SU-DHL-6 (cell line): ENCODE data around the gene PDCD11.

Experiments
- EZH2phosphoT487 ChIP-seq: fragments of 200-600 bp; sonication (generic), shearing (Covaris generic); conservative IDR thresholded peaks from 2 replicates; pipeline ENCODE4 v1.6.1; 2018; ENCODE audit warnings: mild to moderate bottlenecking, antibody characterized with exemption, low read length, moderate library complexity, mixed read lengths
- TF ChIP-seq, protein P1 (sequence below): fragments of 200-600 bp; sonication (generic); IDR thresholded peaks from one replicate; pipeline ENCODE4 v1.5.1; 2017; ENCODE audit warnings: antibody characterized with exemption, mild to moderate bottlenecking, low read length, moderate library complexity; ENCODE audit not compliant: insufficient read depth, poor library complexity, severe bottlenecking

DNA sequence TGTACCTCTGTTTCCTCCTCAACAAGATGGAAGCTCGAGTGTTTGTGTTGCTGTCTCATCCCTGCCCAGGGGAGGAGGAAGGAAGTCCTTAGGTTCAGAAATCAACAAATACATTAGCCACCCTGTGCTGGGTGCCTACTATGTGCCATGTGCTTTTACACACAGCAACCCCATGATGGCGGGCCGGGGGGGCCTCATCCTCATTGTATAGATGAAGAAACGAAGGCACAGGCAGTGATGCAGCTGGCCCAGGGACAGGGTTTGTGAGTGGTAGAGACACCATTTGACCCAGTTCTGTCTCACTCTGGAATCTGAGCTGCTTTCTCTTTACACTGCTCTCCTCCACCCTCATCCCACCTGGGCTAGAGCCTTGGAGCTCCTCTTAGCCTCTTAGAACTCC is 57.6 kb downstream of the PDCD11 start:
- TF ChIP-seq, protein P1, sequence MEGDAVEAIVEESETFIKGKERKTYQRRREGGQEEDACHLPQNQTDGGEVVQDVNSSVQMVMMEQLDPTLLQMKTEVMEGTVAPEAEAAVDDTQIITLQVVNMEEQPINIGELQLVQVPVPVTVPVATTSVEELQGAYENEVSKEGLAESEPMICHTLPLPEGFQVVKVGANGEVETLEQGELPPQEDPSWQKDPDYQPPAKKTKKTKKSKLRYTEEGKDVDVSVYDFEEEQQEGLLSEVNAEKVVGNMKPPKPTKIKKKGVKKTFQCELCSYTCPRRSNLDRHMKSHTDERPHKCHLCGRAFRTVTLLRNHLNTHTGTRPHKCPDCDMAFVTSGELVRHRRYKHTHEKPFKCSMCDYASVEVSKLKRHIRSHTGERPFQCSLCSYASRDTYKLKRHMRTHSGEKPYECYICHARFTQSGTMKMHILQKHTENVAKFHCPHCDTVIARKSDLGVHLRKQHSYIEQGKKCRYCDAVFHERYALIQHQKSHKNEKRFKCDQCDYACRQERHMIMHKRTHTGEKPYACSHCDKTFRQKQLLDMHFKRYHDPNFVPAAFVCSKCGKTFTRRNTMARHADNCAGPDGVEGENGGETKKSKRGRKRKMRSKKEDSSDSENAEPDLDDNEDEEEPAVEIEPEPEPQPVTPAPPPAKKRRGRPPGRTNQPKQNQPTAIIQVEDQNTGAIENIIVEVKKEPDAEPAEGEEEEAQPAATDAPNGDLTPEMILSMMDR = no peak
- TF ChIP-seq EZH2phosphoT487 = no peak
